SH-SY5Y (cell line): ENCODE results near the gene CTNNAL1.

Experiments
- GATA2 ChIP-seq: IDR thresholded peaks from 2 replicates; pipeline ENCODE4 v1.6.1; 2011; ENCODE audit warnings: mild to moderate bottlenecking, low read depth, low read length
- GATA3 ChIP-seq: IDR thresholded peaks from 2 replicates; pipeline ENCODE4 v1.6.1; 2011; ENCODE audit warnings: low read depth, mild to moderate bottlenecking, low read length, moderate library complexity

CTNNAL1 gene

GRCh38 chr9:109017061-109017460 is 3.8 kb upstream of the CTNNAL1 start:
- TF ChIP-seq GATA3 (no peak), GATA2 (no peak)

DNA sequence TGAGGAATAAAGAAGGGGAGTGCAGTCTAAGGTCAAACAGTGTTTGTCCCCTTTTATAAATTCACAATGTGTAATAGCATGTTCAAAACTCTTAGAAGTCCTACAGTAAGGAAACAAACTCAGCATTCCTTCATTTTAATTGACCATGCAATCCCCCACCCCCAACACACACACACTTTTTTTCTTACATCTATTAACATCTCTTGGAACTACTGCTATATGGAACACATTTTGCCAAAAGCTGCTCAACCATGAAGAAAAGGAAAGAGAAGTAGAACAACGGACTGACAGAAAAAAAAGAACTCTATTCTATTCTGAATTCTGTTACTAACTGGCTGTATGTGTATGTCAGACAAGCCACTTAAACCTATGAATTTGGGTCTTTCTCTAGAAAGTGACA is 2.8 kb upstream of the CTNNAL1 start:
- no peak for TF ChIP-seq GATA2
- no peak for TF ChIP-seq GATA3

GRCh38 chr9:109014608-109015280 is 1.4 kb upstream of the CTNNAL1 start:
- no peak for TF ChIP-seq GATA2
- no peak for TF ChIP-seq GATA3

GRCh38 chr9:109013679-109014607 is 644 bp upstream of the CTNNAL1 start:
- no peak for TF ChIP-seq GATA2
- no peak for TF ChIP-seq GATA3

DNA sequence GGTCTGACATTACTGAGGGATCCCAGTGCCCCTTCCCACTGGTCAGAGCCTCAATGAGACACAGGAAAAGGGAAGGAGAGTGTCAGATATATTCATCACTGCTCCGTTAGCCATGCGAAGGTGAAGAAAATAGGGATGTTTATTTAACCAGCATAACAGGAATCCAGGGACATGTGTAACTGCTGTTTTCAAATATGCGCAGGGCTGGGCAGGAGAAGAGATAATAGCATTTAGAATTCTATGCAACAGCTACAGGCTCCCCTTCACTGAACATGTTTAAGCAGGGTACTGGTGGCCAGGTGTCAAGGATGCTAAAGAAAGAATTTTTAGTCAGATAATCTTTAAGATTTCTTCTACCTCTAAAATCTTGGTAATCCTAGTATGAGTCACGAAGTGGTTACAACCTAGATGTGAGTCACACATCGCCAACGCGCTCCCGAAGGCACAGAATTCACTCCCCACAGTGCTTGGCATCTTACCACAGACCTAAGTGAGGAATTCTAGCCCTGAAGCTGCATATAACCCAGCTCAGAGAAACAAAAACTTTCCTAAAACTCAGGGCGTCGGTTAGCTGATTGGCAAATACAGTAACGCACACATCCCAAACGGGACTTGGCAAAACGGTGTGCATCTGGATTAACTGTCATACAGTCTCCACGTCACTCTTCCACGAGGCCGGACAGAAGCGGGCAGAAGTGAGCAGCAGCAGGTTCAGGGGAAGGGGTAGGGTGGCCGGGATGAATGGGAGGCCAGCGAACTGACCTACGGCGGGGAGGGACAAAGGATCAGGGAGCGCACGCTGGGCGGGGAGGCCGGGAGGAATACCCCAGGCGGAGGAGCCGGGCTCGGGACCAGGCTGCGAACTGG is 1.1 kb downstream of the CTNNAL1 start:
- no peak for TF ChIP-seq GATA3
- TF ChIP-seq GATA2 = no peak

DNA sequence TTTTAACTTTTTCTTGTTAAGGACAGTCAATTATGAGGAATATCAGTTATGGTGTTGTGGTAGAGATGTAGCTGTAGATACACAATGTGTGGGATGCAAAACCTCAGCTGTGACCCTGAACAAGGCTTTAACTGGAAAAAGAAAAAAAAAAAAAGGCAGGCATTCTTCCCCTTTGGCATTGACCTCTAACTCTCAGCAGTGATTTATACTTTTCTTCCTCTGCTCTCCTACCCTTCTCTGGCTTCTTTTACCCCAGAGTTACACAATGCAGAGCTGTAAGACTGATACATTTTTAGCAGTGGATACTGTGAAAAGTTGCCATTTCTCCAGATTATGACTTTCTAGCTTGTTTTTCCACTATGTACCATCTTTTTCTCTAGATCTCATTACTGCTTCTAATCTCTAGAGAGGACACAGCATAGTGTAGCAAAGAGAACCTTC is 2.0 kb downstream of the CTNNAL1 start:
- TF ChIP-seq GATA3 = no peak
- no peak for TF ChIP-seq GATA2

DNA sequence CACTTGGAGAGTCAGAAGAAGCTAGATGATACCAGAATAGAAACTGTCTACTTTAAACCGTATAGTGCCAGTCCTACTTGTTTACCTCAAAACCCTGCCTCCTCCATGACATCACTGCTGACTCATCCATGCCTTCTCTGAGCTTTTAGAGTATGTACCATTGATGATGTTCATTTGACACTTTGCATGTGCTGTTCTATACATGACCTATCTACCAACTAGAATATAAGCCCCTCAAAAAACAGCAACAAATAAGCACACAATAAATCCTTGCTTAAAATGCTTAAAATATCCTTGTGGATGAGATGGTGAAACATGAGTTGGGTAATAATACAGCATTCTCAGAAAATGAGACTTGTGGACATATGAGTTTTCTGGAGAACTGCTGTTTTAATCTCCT is 2.6 kb downstream of the CTNNAL1 start:
- no peak for TF ChIP-seq GATA2

DNA sequence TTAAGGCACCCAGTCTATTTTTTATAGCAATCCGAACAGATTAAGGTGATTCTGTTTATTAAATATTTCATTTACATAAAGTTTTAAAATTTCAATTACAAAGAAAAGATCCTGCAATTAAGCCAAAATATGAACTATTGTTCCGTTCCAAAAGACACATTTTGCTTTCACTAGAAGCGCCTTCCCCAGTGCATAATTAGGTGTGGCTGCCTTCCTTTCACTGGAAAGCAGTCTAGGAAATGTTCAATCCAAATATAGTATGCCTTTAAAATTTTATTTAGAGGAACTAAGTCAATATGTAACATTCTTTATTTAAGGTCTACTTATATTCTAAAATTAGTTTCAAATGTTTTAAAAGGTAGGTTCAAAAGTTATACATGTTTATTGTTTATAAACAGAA is 7.6 kb downstream of the CTNNAL1 start:
- no peak for TF ChIP-seq GATA3
- TF ChIP-seq GATA2 = no peak

- TF ChIP-seq GATA2 (no peak), GATA3 (no peak)
Observed at GRCh38 chr9:109003116-109003515, 10.2 kb downstream of the CTNNAL1 start.

DNA sequence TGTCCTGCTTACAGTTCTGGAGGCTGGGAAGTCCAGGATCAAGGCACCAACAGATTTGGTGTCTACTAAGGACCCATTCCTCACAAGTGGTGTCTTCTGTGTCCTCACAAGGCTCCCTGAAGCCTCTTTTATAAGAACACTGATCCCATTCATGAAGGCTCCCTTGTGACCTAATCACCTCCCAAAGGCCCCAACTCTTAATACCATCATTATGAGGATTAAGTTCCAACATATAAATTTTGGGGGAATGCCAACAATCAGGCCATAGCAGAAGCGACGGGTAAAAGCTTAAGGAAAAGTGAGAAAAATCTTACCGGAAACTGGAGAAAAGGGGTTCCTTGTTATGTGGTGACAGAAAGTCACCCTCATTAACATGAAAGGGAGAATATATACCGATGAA is 11.2 kb downstream of the CTNNAL1 start:
- TF ChIP-seq GATA3 (no peak), GATA2 (no peak)

GRCh38 chr9:109001275-109001676 is 12.0 kb downstream of the CTNNAL1 start:
- TF ChIP-seq GATA2 (no peak), GATA3 (no peak)

GRCh38 chr9:108997112-108997511 is 16.2 kb downstream of the CTNNAL1 start:
- TF ChIP-seq GATA2 (no peak), GATA3 (no peak)

DNA sequence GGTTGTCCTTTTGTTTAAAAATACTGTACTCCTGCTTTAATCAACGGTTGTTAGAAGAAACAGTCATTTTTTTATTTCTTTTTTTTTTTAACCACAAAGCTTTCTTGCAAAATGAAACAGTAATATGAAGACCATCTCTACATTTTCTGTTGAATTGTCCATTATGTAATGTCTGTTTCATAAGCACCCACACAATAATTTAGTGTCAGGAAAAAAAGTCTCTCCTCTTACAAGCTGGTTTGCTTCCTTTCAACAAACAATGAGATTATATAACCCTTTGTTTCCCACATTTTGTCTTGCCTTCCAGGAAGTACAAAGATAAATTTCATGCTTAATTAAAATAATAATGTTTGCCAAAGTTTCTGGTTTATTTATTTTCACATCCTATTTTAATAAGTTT is 16.7 kb downstream of the CTNNAL1 start:
- no peak for TF ChIP-seq GATA3
- no peak for TF ChIP-seq GATA2

DNA sequence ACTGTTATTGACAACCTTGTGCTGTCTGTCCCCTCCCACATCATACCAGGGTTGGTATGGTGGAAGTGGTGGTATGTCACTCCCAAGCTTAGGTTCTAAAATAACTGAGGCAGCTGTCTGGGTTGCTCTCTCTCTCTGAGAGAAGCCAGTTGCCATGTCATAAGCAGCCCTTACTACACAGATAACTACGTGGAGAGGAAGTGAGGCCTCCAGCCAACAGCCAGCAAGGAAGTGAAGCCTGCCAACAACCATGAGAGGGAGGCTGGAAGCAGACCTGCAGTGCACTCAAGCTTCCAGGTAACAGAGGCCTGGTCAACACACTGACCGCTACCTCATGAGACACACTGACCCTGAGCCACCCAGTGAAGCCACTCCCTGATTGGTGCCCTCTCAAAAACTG is 18.6 kb downstream of the CTNNAL1 start:
- no peak for TF ChIP-seq GATA2
- TF ChIP-seq GATA3 = no peak
